ENCODE results near the gene DMBX1.

Gene DMBX1

DNA sequence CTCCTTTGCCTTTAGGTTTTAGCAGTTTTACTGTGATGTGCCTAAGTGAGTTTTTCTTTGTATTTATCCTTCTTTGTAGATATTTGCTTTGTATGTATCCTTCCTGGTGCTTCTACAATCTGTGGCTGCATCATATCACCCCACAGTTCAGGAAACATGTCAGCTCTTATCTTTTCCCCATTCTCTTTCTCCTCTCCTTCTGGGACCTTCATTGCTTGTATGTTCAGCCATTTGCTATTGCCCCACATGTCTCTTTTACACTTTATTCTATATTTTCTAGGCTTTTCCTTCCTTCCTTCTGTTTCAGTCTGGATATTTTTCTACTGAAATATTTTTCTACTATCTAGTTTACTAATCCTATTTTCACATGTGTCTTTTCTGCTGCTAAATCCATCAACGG lies 46.9 kb downstream of the DMBX1 start:
- no peak overlapping the region for H3K4me3 ChIP-seq (replicated peaks; ENCODE audit: low read depth, low read length)
- TF ChIP-seq, protein P1, sequence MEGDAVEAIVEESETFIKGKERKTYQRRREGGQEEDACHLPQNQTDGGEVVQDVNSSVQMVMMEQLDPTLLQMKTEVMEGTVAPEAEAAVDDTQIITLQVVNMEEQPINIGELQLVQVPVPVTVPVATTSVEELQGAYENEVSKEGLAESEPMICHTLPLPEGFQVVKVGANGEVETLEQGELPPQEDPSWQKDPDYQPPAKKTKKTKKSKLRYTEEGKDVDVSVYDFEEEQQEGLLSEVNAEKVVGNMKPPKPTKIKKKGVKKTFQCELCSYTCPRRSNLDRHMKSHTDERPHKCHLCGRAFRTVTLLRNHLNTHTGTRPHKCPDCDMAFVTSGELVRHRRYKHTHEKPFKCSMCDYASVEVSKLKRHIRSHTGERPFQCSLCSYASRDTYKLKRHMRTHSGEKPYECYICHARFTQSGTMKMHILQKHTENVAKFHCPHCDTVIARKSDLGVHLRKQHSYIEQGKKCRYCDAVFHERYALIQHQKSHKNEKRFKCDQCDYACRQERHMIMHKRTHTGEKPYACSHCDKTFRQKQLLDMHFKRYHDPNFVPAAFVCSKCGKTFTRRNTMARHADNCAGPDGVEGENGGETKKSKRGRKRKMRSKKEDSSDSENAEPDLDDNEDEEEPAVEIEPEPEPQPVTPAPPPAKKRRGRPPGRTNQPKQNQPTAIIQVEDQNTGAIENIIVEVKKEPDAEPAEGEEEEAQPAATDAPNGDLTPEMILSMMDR (IDR thresholded peaks at IDR 0.05; ENCODE audit: low read length, missing control alignments), result no peak
- no peak for DNase-seq (ENCODE audit: low read depth)

DNA sequence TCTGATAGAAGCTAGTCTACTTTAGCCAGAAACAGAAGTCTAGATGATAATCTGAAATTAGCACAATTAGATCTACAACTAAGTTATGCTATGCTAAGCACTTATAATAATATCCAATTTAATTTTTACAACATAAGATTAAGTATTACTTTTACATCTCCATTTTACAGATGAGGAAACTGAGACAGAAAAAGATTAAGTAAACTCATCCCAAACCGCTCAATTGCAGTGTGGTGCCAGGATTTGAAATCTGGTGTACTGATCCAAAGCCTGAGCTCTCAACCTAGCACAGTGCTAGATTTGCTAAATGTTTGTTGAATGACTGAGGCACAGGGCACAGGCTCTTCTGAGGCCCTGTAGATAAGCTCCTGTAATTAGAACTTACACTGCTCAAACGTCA lies 48.0 kb downstream of the DMBX1 start:
- no peak for DNase-seq (ENCODE audit: low read depth)
- no peak overlapping the region for H3K4me3 ChIP-seq (replicated peaks; ENCODE audit: low read depth, low read length)
- TF ChIP-seq, protein P1 (IDR thresholded peaks at IDR 0.05; ENCODE audit: low read length, missing control alignments), result no peak

DNA sequence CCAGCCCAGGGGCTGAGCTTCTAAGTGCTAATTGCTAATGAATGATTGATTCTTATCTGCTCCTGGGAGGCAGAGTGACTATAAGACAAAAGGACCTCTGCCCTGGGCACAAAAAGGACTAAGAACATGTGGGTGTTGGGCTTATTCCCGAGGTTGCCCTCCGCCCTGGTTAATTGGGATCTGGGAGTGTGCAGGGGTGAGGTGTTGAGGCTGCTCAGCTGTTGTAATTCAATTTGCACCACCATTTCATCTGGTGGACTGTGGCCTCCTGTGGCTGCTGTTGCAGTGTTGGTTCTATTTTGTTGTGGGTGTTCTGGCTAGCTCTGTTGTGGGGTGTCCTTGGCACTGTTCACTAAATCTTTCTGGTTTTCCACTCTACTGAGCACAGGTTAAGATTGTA lies 48.5 kb downstream of the DMBX1 start:
- no peak for DNase-seq (ENCODE audit: low read depth)
- TF ChIP-seq, protein P1 (IDR thresholded peaks at IDR 0.05; ENCODE audit: low read length, missing control alignments), result no peak
- H3K4me3 ChIP-seq (replicated peaks; ENCODE audit: low read depth, low read length), result no peak overlapping the region

Data from fibroblast of pulmonary artery (primary cell).